Endodermal cell (in vitro differentiated cells): Measurements from ENCODE around the gene ING4. TPM values are rescaled to one million over a fixed set of nuclear protein-coding genes. Genes with fewer than 3 reads are reported as not detected.
A peak's percentile ranks its signal among the peaks of the same experiment; 100 is the strongest.

ENCODE experiments used
- DNase-seq: peaks from one replicate; pipeline ENCODE4 v3.0.0-alpha.2; 2017
- H3K27ac ChIP-seq: 2 replicates; pipeline ENCODE4 v1.5.1; 2013; ENCODE audit warnings: mild to moderate bottlenecking, low read depth, low read length, moderate library complexity
- H3K27me3 ChIP-seq: 2 replicates; pipeline ENCODE4 v1.6.1; 2013; ENCODE audit warnings: mild to moderate bottlenecking, low read length, moderate library complexity; ENCODE audit not compliant: insufficient read depth, control insufficient read depth, poor library complexity, severe bottlenecking
- H3K36me3 ChIP-seq: 2 replicates; pipeline ENCODE4 v1.7.0; 2013; ENCODE audit warnings: mild to moderate bottlenecking, low read length, moderate library complexity; ENCODE audit not compliant: control insufficient read depth, insufficient read depth
- H3K4me1 ChIP-seq: one replicate; pipeline ENCODE4 v1.7.0; 2013; ENCODE audit warnings: low read length; ENCODE audit not compliant: control insufficient read depth, insufficient read depth
- H3K4me3 ChIP-seq: 2 replicates; pipeline ENCODE4 v1.5.1; 2013; ENCODE audit warnings: mild to moderate bottlenecking, low read length, moderate library complexity
- H3K9ac ChIP-seq: 2 replicates; pipeline ENCODE4 v1.6.1; 2013; ENCODE audit warnings: mild to moderate bottlenecking, low read length, moderate library complexity; ENCODE audit not compliant: poor library complexity, severe bottlenecking; ENCODE audit errors: extremely low read depth
- H3K9me3 ChIP-seq: 2 replicates; pipeline ENCODE4 v1.6.1; 2013; ENCODE audit warnings: mild to moderate bottlenecking, low read length, moderate library complexity; ENCODE audit not compliant: control insufficient read depth
- H3K27ac Mint-ChIP-seq: 2 replicates; pipeline ENCODE4 v1.8.0; 2020; ENCODE audit warnings: mixed read lengths
- H3K27me3 Mint-ChIP-seq: 2 replicates; pipeline ENCODE4 v1.8.0; 2021; ENCODE audit warnings: mild to moderate bottlenecking, mixed read lengths; ENCODE audit not compliant: insufficient read depth
- H3K36me3 Mint-ChIP-seq: 2 replicates; pipeline ENCODE4 v1.8.0; 2020; ENCODE audit warnings: low read depth, mixed read lengths
- H3K4me1 Mint-ChIP-seq: 2 replicates; pipeline ENCODE4 v1.8.0; 2020; ENCODE audit warnings: mixed read lengths
- H3K4me3 Mint-ChIP-seq: 2 replicates; pipeline ENCODE4 v1.8.0; 2020; ENCODE audit warnings: mild to moderate bottlenecking, moderate library complexity, mixed read lengths
- H3K9me3 Mint-ChIP-seq: 2 replicates; pipeline ENCODE4 v1.8.0; 2020; ENCODE audit warnings: mild to moderate bottlenecking, mixed read lengths
- WGBS, 2 experiments: methylation state at CpG; one replicate each; pipeline versions ENCODE4 v1.1.5 to v1.1.7; 2013; ENCODE audit warnings: missing lambda C conversion rate in 2 of 2, mixed read lengths in 1 of 2; ENCODE audit not compliant: insufficient coverage in 1 of 2, insufficient read length in 1 of 2; 5-methylcytosine and 5-hydroxymethylcytosine counted together
- total RNA-seq, 2 donors: library from RNA; stranded (reverse); fragmentation: NEBNext Ultra II Directional in 1 of 2; extraction: Animal tissue kit (Norgen Biotek cat#: 25700) in 1 of 2; gene quantifications; 2 replicates in 1 of 2; 3 replicates in 1 of 2; pipeline ENCODE4 v1.2.1, GENCODE V29; 2021
- TF ChIP-seq, protein P1 (sequence below): fragments of 200-600 bp; sonication (generic); conservative IDR thresholded peaks from 2 replicates; pipeline ENCODE4 v1.5.0; 2021; ENCODE audit warnings: antibody characterized with exemption, mild to moderate bottlenecking

Gene ING4
- total RNA-seq, 2 donors from 2014 or later, result 30.5 to 60.3 TPM

GRCh38 chr12:6664902-6665301 lies 2.0 kb upstream of the ING4 start:
- TF ChIP-seq, protein P1, sequence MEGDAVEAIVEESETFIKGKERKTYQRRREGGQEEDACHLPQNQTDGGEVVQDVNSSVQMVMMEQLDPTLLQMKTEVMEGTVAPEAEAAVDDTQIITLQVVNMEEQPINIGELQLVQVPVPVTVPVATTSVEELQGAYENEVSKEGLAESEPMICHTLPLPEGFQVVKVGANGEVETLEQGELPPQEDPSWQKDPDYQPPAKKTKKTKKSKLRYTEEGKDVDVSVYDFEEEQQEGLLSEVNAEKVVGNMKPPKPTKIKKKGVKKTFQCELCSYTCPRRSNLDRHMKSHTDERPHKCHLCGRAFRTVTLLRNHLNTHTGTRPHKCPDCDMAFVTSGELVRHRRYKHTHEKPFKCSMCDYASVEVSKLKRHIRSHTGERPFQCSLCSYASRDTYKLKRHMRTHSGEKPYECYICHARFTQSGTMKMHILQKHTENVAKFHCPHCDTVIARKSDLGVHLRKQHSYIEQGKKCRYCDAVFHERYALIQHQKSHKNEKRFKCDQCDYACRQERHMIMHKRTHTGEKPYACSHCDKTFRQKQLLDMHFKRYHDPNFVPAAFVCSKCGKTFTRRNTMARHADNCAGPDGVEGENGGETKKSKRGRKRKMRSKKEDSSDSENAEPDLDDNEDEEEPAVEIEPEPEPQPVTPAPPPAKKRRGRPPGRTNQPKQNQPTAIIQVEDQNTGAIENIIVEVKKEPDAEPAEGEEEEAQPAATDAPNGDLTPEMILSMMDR, result no peak
- H3K4me1 ChIP-seq, result peaks cover 2% of the 10 kb centered on the region
- Mint-ChIP-seq H3K27me3 (no peaks in the 10 kb centered on the region), H3K36me3 (peaks cover 39% of the 10 kb centered on the region), H3K4me1 (peaks cover 10% of the 10 kb centered on the region), H3K9me3 (no peaks in the 10 kb centered on the region), H3K27ac (no peak overlapping the region), H3K4me3 (no peak overlapping the region)
- peaks cover 39% of the 10 kb centered on the region for H3K36me3 ChIP-seq
- H3K9ac ChIP-seq, result no peak overlapping the region
- H3K27me3 ChIP-seq, result no peaks in the 10 kb centered on the region
- no peaks in the 10 kb centered on the region for H3K9me3 ChIP-seq
- H3K27ac ChIP-seq, result no peak overlapping the region
- no peak overlapping the region for H3K4me3 ChIP-seq
- WGBS, 2 experiments, result 95 to 100% methylated on average over 1 to 2 of the region's 2 CpGs
- no peak for DNase-seq

GRCh38 chr12:6662602-6662905 lies 365 bp downstream of the ING4 start:
- Histone ChIP-seq H3K4me1 (peaks cover 2% of the 10 kb centered on the region), H3K27ac (peak overlapping the region; percentile 89), H3K9ac (peak overlapping the region; percentile 85), H3K27me3 (no peaks in the 10 kb centered on the region), H3K4me3 (peak overlapping the region; percentile 90), H3K9me3 (no peaks in the 10 kb centered on the region), H3K36me3 (peaks cover 17% of the 10 kb centered on the region)
- Mint-ChIP-seq H3K4me1 (peaks cover 10% of the 10 kb centered on the region), H3K36me3 (peaks cover 26% of the 10 kb centered on the region), H3K27ac (peak overlapping the region; percentile 98), H3K4me3 (peak overlapping the region; percentile 83), H3K9me3 (no peaks in the 10 kb centered on the region), H3K27me3 (no peaks in the 10 kb centered on the region)
- TF ChIP-seq, protein P1, result no peak
- 0 to 2% methylated on average over 3 to 10 of the region's 10 CpGs for WGBS, 2 experiments
- DNase-seq, result no peak

DNA sequence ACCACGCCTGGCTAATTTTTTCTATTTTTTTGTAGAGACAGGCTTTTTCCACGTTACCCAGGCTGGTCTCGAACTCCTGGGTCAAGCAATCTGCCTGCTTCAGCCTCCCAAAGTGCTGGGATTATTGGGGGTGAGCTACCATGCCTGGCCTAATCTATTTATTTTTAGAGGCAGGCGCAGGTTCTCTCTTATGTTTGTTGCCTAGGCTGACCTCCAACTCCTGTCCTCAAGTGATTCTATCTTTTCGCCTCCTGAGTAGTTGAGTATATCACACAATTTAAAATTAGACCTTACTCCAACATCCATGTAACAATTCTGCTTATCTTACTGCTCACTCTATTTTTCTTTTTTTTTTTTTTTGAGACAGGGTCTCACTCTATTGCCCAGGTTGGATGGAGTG lies 8.9 kb downstream of the ING4 start:
- H3K27ac ChIP-seq, result no peak overlapping the region
- DNase-seq, result no peak
- H3K9ac ChIP-seq, result no peak overlapping the region
- H3K36me3 Mint-ChIP-seq, result peaks cover 73% of the 10 kb centered on the region
- no peaks in the 10 kb centered on the region for H3K27me3 ChIP-seq
- peak overlapping the region; percentile 2 for H3K27ac Mint-ChIP-seq
- no peaks in the 10 kb centered on the region for H3K4me1 ChIP-seq
- 88 to 93% methylated on average over 4 to 5 of the region's 5 CpGs for WGBS, 2 experiments
- H3K9me3 Mint-ChIP-seq, result no peaks in the 10 kb centered on the region
- H3K27me3 Mint-ChIP-seq, result no peaks in the 10 kb centered on the region
- no peak overlapping the region for H3K4me3 Mint-ChIP-seq
- no peaks in the 10 kb centered on the region for H3K4me1 Mint-ChIP-seq
- H3K36me3 ChIP-seq, result peaks cover 50% of the 10 kb centered on the region
- H3K4me3 ChIP-seq, result no peak overlapping the region
- TF ChIP-seq, protein P1, result no peak
- H3K9me3 ChIP-seq, result no peaks in the 10 kb centered on the region
